CD1c-positive myeloid dendritic cell (primary cell): ENCODE measurements around the gene STARD13.

Source experiments
- DNase-seq: peaks from one replicate; pipeline ENCODE4 v3.0.0-alpha.2; 2016; ENCODE audit errors: extremely low spot score

Gene STARD13

GRCh38 chr13:33228648-33229445 lies 56.7 kb downstream of the STARD13 start:
- peak; percentile 62 for DNase-seq

GRCh38 chr13:33227927-33228647 lies 57.5 kb downstream of the STARD13 start:
- no peak for DNase-seq

DNA sequence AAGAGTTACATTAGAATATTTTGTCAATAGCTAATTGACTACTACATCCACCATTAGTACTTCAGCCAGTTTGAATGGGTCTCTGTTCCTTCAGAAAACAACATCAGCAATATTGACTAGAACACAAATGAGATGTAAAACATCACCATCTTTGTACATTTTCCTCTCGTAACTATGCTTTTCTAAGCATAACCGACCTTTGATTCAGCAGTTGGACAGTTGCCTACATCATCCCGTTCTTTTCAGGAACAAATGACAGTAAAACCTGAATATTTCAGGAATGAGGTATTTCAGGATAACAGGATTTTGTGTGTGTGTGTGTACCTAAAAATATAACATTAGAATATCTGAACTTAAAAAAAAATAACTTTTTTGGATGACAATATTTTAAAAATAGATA lies 60.9 kb downstream of the STARD13 start:
- no peak for DNase-seq

- DNase-seq, result no peak
These were observed 61.4 kb downstream of the STARD13 start for GRCh38 chr13:33224191-33224590.

DNA sequence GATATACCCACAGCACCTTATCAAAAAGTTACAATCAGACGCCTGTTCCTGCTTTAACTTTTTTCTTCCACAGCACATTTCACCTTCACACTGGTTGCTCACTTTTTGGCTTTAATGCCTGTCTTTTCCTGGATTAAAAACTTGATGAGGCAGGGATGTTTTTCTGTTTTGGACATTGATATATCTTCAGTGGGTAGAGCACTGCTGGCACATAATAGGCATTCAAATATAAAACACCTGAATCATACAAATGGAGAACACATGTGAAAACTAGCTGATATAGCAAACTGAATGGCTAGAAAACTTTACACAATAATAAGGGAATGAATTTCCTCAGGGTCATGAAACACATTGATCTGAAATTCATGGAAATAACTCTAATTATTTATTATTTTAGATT lies 65.6 kb downstream of the STARD13 start:
- DNase-seq, result no peak

DNA sequence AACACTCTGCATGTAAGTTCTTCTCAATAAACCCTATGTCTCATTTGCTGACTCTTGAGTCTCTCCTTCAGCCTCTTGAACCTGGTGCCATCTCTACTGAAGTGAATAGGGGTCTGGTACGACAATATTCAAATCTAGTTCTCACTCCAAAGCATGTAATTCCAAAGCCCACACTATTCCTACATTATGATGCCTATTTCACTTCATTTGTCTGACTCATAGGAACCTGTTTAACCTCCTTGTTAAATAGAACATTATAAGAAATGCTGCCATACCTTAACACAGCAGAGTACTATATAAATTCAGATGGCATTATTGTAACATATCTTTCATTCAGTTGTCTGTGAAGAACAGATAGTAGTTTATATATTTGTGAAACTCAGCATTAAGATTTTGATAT lies 67.1 kb downstream of the STARD13 start:
- no peak for DNase-seq

DNA sequence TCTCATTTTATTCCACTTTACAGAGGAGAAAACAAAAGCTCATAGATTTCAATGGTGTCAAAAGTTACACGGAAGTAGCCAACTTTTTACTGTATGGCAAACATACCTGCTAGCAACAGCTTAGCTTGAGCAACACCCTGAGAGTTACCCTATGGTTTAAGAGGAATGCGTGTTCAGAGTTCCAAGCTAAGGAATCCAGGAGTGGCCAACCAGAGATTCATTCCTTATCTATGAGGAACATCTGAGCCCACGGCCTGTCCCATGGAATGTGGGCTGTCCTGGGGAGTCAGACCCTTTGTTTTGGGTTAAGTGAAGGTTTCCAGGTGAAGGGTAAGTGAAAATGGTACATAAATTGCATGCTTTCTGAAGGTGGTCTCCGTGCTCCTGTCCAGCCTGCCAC lies 67.5 kb downstream of the STARD13 start:
- DNase-seq, result no peak

GRCh38 chr13:33217256-33217655 lies 68.3 kb downstream of the STARD13 start:
- DNase-seq, result no peak

- DNase-seq, result no peak
These were observed 71.8 kb downstream of the STARD13 start for GRCh38 chr13:33213797-33214196.

DNA sequence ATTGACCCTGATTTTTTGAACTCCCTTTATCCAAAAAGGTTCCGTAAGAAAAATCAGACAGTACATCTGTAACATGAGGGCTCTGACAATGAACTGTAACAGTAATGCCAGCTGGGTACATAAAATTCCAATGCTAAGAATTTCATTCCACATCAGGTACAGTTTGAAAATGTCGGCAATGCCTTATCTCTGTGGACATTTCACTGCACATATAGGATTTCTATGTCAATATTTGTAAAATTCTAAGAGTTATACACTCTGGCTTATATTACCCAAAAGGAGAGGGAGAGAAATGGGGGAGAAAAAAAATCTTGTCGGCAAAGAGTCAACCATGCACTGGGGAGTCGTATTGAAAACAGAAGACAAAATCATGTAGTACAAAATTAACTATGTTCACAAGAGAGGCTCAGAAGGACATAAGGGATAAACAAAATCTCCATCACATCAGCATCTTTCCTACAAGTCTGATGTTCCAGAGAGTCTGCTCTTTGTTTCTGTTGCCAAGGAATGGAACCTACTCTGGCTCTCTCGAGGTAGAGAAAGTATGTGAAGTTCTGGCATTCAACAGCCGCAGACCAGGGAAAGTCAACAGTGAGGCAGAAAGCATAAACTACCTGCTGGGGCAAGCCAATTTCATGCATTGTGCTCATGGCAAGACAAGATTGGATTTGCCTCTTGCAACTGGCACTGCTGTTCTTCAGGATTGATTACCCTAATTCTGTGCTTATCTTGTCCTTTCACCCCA lies 72.4 kb downstream of the STARD13 start:
- DNase-seq, result no peak

- no peak for DNase-seq
These were observed 73.2 kb downstream of the STARD13 start for GRCh38 chr13:33212396-33212795.

GRCh38 chr13:33210090-33210489 lies 75.5 kb downstream of the STARD13 start:
- DNase-seq, result no peak

- no peak for DNase-seq
These were observed 77.0 kb downstream of the STARD13 start for GRCh38 chr13:33208290-33209220.

GRCh38 chr13:33207615-33207961 lies 78.0 kb downstream of the STARD13 start:
- peak; percentile 68 for DNase-seq

DNA sequence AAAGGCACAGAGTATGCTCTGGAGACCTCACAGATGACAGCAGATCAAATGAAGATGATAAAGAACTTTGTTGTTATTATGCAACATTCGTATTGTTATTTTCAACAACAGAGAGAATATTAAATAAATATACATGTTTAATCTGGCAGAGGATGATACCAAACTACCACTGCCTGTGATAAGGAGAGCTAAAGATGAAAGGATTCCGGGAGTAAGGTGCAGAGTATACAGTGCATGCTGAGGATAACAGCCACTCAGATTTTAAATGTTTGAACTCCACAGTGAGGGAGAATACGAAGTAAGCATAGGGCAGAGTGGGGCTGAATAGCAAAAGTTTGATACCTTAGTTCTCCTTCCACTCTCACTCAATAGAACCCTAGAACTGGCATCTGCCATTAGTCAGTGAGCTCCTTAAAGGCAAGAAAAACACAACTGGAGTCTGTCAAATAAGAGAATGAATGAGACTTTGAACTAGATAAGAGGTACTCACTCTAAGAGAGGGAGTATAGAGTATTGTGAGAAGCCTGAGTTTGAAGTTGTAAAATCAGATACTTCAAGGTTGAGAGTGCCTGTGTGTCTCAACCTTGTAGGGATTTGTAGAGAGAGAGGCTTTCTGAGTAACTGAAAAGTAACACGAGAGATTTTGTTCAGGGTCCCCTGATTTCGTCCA lies 78.5 kb downstream of the STARD13 start:
- no peak for DNase-seq

GRCh38 chr13:33206425-33206824 lies 79.1 kb downstream of the STARD13 start:
- no peak for DNase-seq

GRCh38 chr13:33205804-33206221 lies 79.7 kb downstream of the STARD13 start:
- no peak for DNase-seq

GRCh38 chr13:33205224-33205623 lies 80.3 kb downstream of the STARD13 start:
- DNase-seq, result no peak

DNA sequence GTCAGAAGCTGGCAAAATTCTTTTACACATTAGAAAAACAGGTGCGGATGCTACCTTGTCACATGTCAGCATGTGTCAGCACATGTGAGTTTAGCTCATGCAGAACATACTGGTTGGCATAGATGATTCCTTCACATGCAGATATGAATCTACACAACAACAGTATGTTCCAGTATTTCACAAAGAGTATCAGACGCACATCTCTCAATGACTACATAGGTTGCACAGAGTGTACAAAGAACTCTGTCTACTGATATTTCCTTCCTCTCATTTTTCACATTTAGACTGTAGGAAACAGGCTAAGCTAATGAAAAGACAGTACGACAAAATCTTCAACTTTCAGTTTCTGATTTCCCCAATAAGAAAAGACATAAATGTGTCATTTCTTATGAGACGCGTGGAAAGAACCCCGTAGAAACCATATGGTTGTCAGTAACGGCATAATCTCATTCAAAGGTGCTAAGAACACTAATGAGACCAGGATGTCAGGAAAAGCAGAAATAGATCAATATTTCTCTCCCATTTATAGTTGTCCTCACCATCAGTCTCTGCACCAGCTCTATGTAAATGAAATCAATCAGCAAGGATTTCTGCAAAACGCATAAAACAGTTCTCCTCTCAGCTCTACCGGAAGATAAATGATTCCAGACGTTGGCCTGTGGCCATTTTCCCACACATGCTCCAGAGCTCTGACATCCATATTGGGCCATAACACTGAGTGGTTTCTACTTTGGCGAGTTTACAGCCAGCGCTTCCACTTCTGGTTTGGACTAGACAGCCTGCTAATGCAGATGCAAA lies 81.2 kb downstream of the STARD13 start:
- DNase-seq, result no peak

DNA sequence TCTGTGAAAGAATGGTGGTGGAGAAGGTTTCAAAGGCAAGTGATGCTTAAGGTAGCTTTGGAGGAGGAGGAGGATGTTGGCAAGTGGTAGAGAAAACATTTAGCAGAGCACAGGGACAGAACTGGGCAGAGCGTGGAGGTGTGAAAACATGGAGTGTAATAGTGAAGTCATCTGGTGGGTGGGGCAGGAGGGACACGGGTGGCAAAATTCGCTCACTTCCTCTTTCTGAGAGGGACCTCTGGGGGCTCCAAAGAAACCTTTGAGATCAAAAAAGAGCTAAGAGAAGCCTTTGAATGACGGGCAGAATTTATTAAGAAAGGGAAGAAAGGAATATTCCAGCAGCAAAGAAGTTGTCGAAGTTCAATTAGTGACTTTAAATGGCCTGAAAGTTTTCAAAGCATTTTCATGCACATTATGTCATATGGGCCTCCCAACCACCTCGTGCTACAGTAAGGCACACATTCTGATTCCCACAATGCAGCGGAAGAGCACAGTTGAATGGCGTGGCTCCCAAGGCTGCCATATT lies 82.8 kb downstream of the STARD13 start:
- no peak for DNase-seq
